ENCODE measurements around the gene SLC47A1. TPM values are rescaled to one million over a fixed set of nuclear protein-coding genes. Genes with fewer than 3 reads are reported as not detected.
A peak's percentile ranks its signal among the peaks of the same experiment; 100 is the strongest.
"Not testable (repeated sequence)": the region's sequence is repeated elsewhere in the genome, so short reads cannot be mapped to it uniquely, and the experiment has no call there.

Gene SLC47A1
- total RNA-seq, 2 donors from 2014 or later, result 4.1 to 17.0 TPM

GRCh38 chr17:19507775-19508576 lies 25.7 kb upstream of the SLC47A1 start:
- no peak for TF ChIP-seq CTCF (IDR thresholded peaks at IDR 0.05)
- H3K4me1 ChIP-seq (ENCODE audit: control insufficient read depth in 1 of 2, low read depth in 2 of 2), result peaks cover 0 to 9% of the 10 kb centered on the region in 2 donors
- H3K27me3 ChIP-seq (replicated peaks; ENCODE audit: insufficient read depth), result no peaks in the 10 kb centered on the region
- ATAC-seq (ENCODE audit: insufficient number of reproducible peaks, low FRiP score, low read depth), result peak; percentile 93
- peak; percentile 51 for DNase-seq (ENCODE audit: low spot score)
- H3K4me3 ChIP-seq, result peak overlapping the region; percentile 95
- H3K36me3 ChIP-seq, result no peaks in the 10 kb centered on the region
- no peaks in the 10 kb centered on the region for H3K9me3 ChIP-seq
- peak overlapping the region; percentile 96 to 99 for H3K27ac ChIP-seq

GRCh38 chr17:19508577-19508867 lies 25.1 kb upstream of the SLC47A1 start:
- no peak for ATAC-seq (ENCODE audit: insufficient number of reproducible peaks, low FRiP score, low read depth)
- Histone ChIP-seq H3K9me3 (no peaks in the 10 kb centered on the region), H3K27me3 (replicated peaks; ENCODE audit: insufficient read depth) (no peaks in the 10 kb centered on the region), H3K36me3 (no peaks in the 10 kb centered on the region), H3K4me1 (ENCODE audit: control insufficient read depth in 1 of 2, low read depth in 2 of 2) (peaks cover 2 to 15% of the 10 kb centered on the region in 2 donors), H3K27ac (peak overlapping the region; percentile 96 to 99), H3K4me3 (peak overlapping the region; percentile 95)
- no peak for TF ChIP-seq CTCF (IDR thresholded peaks at IDR 0.05)
- DNase-seq (ENCODE audit: low spot score), result no peak

- peak overlapping the region; percentile 96 to 99 for H3K27ac ChIP-seq
- not testable (repeated sequence) for H3K4me3 ChIP-seq; H3K36me3 ChIP-seq; H3K9me3 ChIP-seq; ATAC-seq (ENCODE audit: insufficient number of reproducible peaks, low FRiP score, low read depth); DNase-seq (ENCODE audit: low spot score); H3K27me3 ChIP-seq (replicated peaks; ENCODE audit: insufficient read depth)
- peaks cover 5 to 21% of the 10 kb centered on the region in 2 donors for H3K4me1 ChIP-seq (ENCODE audit: control insufficient read depth in 1 of 2, low read depth in 2 of 2)
These were observed 24.3 kb upstream of the SLC47A1 start for GRCh38 chr17:19509281-19509852.

GRCh38 chr17:19510903-19511302 lies 22.8 kb upstream of the SLC47A1 start:
- DNase-seq (ENCODE audit: low spot score), result no peak
- peak overlapping the region in 1 of 2 donors; percentile 25 for H3K27ac ChIP-seq
- no peaks in the 10 kb centered on the region for H3K36me3 ChIP-seq
- peaks cover 5 to 34% of the 10 kb centered on the region in 2 donors for H3K4me1 ChIP-seq (ENCODE audit: control insufficient read depth in 1 of 2, low read depth in 2 of 2)
- H3K9me3 ChIP-seq, result no peaks in the 10 kb centered on the region
- no peak overlapping the region for H3K4me3 ChIP-seq
- ATAC-seq (ENCODE audit: insufficient number of reproducible peaks, low FRiP score, low read depth), result no peak
- TF ChIP-seq CTCF (IDR thresholded peaks at IDR 0.05), result no peak
- H3K27me3 ChIP-seq (replicated peaks; ENCODE audit: insufficient read depth), result no peaks in the 10 kb centered on the region

- H3K9me3 ChIP-seq, result no peaks in the 10 kb centered on the region
- peak overlapping the region; percentile 47 for H3K4me3 ChIP-seq
- TF ChIP-seq CTCF (IDR thresholded peaks at IDR 0.05), result peak; percentile 86
- no peaks in the 10 kb centered on the region for H3K36me3 ChIP-seq
- DNase-seq (ENCODE audit: low spot score) (no peak), ATAC-seq (ENCODE audit: insufficient number of reproducible peaks, low FRiP score, low read depth) (peak; percentile 85)
- no peaks in the 10 kb centered on the region for H3K27me3 ChIP-seq (replicated peaks; ENCODE audit: insufficient read depth)
- peak overlapping the region; percentile 89 to 95 for H3K27ac ChIP-seq
- peaks cover 5 to 27% of the 10 kb centered on the region in 2 donors for H3K4me1 ChIP-seq (ENCODE audit: control insufficient read depth in 1 of 2, low read depth in 2 of 2)
These were observed 19.7 kb upstream of the SLC47A1 start for GRCh38 chr17:19513897-19514488.

Data from thoracic aorta (tissue), 2 donors.